ELF-1 (cell line): ENCODE measurements around the gene SLC25A4.
A peak's percentile ranks its signal among the peaks of the same experiment; 100 is the strongest.
"Not testable (repeated sequence)": the region's sequence is repeated elsewhere in the genome, so short reads cannot be mapped to it uniquely, and the experiment has no call there.

ENCODE experiments used
- DNase-seq: peaks from one replicate; pipeline ENCODE4 v3.0.0-alpha.2; 2016; ENCODE audit warnings: low read depth, low spot score

Gene SLC25A4

GRCh38 chr4:185171373-185172071 is 28.5 kb downstream of the SLC25A4 start:
- no peak for DNase-seq

DNA sequence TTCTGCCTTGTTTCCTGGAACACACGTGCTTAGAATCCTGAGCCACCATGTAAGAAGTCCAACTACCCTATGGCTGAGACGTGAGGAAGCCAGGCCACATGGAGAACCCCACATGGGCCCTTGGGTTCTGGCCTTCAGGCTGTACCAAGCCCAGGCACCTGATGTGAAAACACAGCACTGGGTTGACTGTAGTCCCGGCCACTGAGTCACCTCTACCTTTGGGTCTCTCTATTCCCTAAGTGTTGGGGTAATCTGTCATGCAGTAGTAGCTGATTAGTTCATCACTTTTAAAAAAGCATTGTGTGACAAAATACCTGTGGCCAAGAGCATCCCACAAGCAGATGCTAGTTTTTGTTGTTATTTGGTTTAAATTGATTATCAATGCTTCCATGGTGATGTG is 36.4 kb downstream of the SLC25A4 start:
- no peak for DNase-seq

DNA sequence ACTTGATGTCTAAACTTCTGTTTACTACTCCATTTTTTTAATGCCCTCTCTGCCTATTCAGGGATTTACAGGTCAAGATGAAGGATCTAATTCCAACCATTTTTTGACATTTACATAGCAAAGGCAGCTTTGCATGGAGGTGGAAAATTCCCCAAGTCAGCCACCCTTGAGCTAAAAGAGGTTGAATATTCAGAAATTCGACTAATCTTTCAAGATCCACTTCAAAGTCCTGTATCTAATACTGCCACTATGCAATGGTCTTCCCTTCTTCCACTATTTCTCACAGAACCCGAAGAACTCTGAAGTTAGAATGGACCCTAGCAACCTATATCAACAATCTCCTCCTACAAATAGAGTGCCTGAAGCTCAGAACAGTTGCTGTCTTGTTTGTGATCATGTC is 39.2 kb downstream of the SLC25A4 start:
- DNase-seq, result no peak

DNA sequence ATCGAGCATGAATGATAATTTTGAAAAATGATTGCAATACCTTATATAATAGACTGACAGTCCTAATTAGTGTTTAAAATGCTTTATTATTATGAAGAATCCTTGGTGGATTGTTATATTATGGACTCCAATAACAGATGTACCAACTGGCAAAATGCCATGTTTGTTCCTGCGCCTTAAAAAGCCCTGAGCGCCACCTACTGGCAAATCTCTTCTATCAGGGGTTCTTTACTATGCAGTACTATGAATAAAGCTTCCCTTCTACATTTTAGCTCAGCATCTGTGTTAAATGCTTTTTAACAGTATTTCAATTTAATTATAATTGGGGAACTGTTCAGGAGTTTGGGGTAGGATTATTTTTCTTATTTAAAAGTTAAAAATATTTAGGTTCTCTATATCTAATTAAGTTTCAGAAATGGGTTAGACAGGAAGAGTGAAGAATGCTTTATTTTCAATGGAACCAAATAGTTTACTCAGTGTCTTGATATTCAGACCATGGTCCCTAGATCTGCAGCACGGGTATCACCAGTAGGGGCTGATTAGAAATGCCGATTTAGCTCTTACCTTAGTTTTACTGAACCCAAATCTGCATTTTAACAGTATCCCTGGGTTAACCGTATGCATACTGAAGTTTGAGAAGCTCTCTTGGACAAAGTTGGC is 40.7 kb downstream of the SLC25A4 start:
- peak; percentile 43 for DNase-seq

DNA sequence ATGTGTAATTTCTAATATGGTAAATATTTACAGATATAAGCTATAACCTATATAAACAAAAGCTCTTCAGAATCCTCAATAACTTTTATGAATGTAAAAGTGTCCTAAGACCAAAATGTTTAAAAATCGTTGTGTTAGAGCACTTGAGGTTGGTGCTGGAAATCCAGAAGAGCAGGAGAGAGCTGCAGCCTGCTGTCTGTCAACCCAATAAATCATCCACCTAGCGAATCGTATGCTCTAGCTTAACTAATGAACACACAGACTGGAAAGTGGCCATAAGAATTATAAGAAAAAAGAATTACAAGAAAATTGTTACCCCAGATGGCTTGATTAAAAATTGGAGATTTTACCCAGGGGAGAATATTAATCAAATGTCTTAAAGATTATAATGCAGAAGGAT is 43.7 kb downstream of the SLC25A4 start:
- no peak for DNase-seq

DNA sequence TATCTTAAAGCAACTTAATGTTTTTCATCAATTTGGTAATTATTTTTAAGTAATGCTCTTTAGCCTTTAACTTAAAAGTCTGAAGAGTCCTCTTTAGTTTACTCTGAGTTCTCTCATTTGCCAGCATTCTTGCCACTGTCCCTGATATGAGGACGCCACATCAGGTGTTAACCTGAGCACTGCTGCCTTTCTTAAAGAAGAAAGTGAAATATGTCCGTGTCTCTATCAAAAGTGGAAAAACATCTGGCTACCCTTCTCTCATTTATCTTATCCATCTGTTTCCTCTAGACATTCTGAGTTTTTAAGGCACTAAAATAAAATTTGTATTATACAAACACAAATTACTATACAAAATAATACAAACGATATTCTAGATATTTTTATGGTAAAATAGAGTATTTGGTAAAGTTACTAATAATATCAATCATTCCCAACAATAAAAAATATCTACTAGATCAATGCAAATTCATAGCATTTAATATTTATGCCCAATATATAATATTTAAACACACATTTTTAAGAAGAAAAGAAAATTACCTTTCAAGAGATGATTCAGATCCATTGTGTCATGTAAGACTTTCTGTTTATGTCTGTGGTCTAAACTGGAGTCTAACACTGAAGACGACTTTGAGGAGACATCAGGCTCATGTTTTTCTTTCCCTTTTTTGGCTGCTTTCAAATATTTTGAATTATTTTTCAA is 46.7 kb downstream of the SLC25A4 start:
- no peak for DNase-seq

GRCh38 chr4:185190306-185190856 is 47.3 kb downstream of the SLC25A4 start:
- no peak for DNase-seq

- no peak for DNase-seq
Observed at GRCh38 chr4:185192059-185192458, 49.0 kb downstream of the SLC25A4 start.

- DNase-seq, result no peak
Observed at GRCh38 chr4:185194924-185195888, 52.1 kb downstream of the SLC25A4 start.

DNA sequence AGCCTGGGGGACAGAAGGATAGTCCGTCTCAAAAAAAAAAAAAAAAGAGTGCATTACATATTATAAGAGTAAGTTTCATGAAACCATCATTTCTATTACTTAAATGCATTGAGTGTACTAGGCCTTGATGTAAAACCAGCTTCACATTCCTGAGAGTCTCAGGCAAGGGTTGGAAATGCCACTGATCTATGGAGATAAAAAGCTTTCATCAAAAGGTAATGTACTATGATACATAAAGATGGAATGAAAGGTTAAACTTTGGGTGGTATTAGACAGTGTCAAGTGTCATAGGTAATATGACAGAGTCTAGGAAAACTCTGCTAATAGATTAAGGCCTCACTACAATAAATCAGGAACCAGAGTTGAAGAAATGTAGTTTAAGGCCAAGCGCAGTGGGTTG is 53.4 kb downstream of the SLC25A4 start:
- DNase-seq, result no peak

DNA sequence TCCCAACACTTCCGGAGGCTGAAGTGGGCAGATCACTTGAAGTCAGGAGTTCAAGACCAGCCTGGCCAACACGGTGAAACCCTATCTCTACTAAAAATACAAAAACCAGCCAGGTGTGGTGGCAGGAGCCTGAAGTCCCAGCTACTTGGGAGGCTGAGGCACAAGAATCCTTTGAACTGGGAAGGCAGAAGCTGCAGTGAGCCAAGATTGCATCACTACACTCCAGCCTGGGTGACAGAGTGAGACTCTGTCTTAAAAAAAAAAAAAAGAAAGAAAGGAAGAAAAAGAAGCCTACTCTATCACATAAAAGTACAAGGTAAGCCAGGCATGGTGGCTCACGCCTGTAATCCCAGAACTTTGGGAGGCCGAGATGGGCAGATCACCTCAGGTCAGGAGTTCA is 55.1 kb downstream of the SLC25A4 start:
- DNase-seq, result not testable (repeated sequence)
